NCI-H226 (cell line): ENCODE results near the gene ENOX1.
"Not testable (repeated sequence)": the region's sequence is repeated elsewhere in the genome, so short reads cannot be mapped to it uniquely, and the experiment has no call there.

Source experiments
- DNase-seq: peaks from one replicate; pipeline ENCODE4 v3.0.0-alpha.2; 2015

ENOX1 gene

DNA sequence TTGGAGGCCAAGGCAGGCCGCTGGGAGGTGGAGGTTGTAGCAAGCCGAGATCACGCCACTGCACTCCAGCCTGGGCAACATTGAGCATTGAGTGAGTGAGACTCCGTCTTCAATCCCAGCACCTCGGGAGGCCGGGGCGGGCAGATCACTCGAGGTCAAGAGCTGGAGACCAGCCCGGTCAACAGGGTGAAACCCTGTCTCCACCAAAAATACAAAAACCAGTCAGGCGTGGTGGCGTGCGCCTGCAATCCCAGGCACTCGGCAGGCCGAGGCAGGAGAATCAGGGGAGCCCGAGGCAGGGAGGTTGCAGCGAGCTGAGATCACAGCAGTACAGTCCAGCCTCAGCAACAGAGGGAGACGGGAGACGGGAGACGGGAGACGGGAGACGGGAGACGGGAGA is 369.9 kb downstream of the ENOX1 start:
- DNase-seq: not testable (repeated sequence)

DNA sequence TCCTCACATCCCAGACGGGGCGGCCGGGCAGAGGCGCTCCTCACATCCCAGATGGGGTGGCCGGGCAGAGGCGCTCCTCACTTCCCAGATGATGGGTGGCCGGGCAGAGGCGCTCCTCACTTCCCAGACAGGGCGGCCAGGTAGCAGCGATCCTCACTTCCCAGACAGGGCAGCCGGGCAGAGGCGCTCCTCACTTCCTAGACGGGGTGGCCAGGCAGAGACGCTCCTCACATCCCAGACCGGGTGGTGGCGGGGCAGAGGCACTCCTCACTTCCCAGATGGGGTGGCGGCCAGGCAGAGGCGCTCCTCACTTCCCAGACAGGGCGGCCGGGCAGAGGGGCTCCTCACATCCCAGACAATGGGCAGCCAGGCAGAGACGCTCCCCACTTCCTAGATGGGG is 370.4 kb downstream of the ENOX1 start:
- not testable (repeated sequence) for DNase-seq

- DNase-seq: not testable (repeated sequence)
Observed at GRCh38 chr13:43415903-43416391, 370.8 kb downstream of the ENOX1 start.

GRCh38 chr13:43414111-43414510 is 372.7 kb downstream of the ENOX1 start:
- DNase-seq: no peak

DNA sequence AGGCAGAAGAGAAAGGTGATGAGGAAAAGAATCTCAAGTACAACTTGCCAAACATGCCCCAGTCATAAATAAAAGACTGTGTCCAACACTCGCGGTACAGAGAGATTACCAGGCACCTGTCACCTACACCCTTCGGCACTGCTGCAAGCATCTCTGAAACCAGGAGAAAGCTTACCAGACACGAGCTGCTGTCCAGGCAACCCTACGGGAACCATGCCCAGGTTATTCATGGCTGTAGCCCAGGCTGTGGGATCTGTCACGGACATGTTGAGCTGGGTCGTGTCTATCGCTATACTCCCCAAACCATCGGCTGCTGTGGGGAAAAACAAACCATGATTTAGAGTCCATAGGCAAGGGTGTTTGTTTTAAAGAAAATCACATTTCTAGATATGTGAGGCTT is 375.0 kb downstream of the ENOX1 start:
- no peak for DNase-seq

GRCh38 chr13:43411211-43411610 is 375.6 kb downstream of the ENOX1 start:
- no peak for DNase-seq

- no peak for DNase-seq
Observed at GRCh38 chr13:43408274-43408673, 378.5 kb downstream of the ENOX1 start.

DNA sequence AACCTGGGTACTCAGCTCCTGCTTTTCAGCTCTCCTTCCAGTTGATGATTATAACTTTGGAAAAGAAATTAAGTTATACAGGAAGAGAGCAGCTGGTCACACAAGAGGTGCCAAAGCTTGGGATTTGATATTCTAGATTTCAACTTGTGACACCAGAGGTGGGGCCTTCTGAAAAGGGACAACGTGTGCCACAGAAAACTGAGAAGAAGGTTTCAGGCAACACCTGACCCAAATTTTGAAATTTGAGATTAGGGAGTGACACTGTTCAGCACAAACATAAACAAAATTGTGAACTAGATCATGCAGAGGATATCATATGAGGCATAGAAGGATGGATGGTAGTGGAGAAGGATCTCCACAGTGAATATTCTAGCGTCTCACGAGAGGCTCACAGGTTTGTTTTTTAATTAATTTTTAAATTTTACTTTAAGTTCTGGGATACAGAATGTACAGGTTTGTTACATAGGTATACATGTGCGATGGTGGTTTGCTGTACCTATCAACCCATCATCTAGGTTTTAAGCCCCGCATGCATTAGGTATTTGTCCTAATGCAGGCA is 379.7 kb downstream of the ENOX1 start:
- no peak for DNase-seq

GRCh38 chr13:43405457-43405856 is 381.3 kb downstream of the ENOX1 start:
- DNase-seq: peak; percentile 94

DNA sequence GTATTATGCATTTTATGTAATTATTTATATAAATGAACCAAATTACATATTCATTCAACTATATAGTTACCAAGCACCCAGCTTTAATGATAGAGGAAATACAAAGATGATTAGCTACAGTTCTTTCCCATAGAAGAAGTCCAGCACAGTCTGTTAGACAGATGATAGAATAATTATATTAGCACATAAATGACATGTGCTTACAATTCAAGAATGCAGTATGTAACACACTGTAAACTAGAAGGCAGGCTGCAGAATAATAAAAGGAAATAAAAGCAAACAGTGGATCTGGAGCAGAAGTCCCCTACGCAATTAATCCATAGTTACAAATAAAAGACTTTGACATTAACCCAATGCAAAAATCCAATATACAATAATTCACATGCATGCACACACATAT is 384.4 kb downstream of the ENOX1 start:
- DNase-seq: no peak

DNA sequence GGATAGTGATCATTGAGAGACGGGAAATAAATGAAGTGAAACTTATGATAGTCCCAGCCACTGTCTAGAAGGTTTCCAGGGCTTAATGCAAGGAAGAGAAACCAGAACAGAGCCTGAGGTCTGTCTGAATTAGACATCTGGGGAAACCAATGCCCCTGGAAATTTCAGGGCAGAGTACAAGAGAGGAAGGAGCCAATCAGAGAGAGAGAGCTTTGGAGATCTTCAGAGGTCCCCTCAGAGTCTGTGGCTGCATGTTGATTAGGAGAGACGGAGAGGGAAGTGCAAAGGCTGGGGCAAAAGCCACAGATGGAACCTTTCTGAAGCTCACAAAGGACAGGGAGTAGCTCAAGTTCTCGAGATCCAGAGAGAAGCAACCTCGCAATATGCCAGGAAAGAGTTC is 385.4 kb downstream of the ENOX1 start:
- DNase-seq: no peak

DNA sequence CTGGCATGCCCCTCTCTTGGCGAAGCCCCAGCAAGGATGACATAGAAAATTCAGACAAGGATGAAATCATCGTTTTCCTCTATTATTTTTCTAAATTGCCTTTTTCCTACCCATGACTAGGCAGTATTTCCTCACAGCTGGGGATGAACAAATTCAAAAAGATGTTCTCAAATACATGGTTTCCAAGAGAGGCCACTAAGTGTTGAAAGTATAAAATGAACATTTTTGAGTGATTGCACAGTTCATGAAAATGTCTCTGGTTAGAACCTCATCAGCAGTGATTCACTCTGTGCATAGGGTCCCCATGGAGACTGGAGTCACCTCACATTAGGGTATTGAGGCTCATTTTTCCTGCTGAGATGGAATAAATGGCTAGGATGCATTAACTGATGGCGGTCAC is 389.7 kb downstream of the ENOX1 start:
- no peak for DNase-seq

DNA sequence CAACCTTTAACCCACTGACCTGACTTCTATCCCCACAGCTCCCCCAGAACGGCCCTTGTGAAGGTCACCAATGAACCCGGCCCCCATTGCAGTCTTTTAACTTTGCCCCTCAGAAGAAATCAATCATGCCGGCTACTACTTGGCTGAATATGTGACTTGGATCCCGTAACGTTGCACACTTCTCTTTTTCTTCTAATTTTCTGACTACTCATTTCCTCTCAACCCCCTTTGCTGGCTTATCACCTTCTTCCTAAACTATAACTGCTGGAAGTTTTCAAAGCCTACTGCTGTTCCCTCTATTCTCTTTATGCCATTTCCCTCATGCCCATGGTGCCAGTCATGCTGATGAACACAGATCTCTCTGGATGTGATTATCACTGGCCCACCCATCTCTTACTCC is 395.7 kb downstream of the ENOX1 start:
- DNase-seq: no peak

GRCh38 chr13:43390619-43391018 is 396.2 kb downstream of the ENOX1 start:
- no peak for DNase-seq

GRCh38 chr13:43389983-43390382 is 396.8 kb downstream of the ENOX1 start:
- no peak for DNase-seq

- DNase-seq: no peak
Observed at GRCh38 chr13:43389573-43389972, 397.2 kb downstream of the ENOX1 start.

GRCh38 chr13:43388282-43389034 is 398.3 kb downstream of the ENOX1 start:
- DNase-seq: no peak

DNA sequence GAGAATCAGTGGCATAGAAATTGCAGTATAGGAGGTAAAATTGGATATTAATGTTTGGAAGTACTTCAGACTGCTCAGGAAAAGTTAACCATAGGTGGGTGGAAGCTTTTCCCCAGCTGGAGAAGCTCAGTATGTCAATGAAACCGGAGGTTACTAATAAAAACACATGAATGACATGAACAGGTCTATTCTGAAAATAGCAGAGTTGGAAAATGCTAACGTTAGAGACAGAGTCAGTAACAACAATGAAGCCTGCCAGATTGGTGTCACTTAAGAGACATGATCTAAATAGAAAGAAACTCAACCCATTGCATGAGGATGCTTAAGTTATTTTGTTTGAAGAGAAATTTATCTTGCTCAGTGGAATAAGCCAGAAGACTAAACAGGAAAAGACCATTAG is 398.9 kb downstream of the ENOX1 start:
- no peak for DNase-seq

DNA sequence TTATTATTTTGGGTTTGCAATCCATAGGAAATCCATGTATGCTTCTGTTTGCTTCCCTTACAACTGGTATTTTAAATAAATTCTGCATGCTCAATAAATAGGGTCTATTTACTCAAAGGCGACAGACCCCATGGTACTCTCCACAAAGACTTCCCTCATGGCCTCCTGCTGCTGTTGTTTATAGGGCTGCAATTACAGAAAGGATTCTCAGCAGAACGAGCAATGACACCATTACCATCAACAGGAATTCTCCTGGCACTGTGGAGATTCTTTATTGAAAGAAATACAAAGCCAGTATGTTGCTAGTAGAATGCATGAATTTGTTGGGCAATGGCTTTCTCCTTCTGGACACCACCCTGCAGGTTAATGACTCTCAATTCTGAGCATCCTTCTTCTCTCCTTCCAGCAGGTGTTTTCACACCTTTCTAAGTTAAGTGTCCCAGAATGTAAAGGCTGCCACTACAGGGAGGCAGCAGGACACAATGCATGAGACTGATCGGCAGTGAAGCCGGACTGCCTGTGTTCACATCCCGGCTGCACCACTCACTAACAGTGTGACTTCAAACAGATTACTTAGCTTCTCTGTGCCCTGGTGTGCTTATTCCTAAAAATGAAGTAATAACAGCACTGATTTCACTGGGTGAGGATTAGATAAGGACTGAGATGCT is 403.1 kb downstream of the ENOX1 start:
- no peak for DNase-seq

- DNase-seq: no peak
Observed at GRCh38 chr13:43379738-43380137, 407.0 kb downstream of the ENOX1 start.

DNA sequence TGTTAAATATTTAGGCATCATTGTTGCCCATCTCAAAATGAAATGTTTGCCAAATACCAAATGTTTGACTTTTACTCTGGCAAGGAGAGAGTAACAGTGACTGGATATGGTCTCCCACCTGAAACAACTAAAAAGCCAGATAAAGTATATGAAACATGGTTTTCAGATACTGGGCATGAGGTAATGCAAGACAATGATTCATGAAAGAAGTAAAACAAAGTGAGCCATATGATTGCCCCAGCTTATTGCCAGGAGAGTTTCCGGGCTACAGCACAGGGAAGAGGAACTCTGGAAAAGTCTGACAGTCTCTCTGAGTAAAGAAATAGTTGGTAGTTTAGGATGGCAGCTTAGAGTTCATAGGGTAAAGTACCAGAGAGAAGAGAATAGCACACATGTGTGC is 408.8 kb downstream of the ENOX1 start:
- peak; percentile 94 for DNase-seq

DNA sequence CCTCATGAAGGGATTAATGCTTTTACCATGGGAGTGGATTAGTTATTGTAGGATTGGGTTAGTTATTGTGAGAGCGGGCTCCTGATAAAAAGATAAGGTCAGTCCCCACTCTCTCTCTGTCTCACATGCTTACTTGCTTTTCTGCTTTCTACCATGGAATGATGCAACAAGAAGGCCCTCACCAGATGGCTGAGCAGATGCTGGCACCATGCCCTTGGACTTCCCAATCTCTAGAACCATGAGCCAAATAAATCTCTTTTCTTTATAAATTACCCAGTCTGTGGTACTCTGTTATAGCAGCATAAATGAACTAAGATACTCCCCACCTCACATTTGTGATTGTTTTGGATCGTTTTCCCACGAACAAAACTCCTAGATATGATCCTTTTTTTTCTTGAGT is 409.6 kb downstream of the ENOX1 start:
- peak; percentile 6 for DNase-seq

DNA sequence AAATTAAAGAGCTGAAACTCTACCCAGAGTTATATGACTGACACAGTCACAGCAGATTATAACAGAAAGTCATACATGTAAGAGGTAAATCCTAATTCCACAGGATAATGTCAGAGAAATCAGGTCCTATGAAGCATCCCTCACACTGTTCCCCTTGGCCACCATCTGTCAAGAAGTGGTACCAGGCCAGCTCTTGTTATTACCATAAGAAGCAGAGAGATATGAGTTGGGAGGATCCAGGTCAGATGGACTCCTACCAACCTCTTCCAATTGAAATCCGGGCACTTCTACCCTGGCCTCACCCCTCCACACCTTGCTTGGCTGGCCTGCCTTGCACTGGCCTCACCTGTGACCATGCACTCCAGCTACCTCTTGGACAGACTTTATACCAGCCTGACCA is 410.2 kb downstream of the ENOX1 start:
- DNase-seq: no peak

DNA sequence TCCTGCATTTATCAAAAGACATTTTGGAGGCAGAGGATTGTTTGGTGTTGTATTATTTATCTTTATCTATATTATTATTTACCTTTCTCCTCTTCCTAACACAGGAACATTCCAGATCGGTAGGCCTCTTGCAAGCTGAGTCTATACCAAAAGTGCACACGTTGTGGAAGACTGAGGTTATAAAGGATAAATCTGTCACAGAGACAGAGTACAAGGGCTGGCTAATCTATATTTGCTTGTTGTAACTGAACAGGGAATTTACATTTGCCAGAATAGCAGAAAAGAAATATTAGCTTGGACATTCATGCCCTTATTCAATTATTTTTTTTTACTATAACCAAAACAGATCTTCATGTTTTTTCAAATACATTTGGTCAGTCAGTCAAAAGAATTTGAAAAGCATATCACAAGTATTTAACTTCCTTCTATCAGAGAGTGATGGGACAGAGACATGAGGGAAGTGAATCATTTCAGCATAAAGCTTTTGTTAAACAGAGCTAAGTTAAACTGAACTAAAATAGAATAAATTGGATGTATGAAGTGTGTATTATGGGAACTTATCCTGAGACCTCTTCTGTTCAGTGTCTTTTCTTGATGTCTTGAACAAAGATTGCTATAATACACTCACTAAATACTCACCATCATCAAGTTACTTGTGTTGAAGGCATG is 410.8 kb downstream of the ENOX1 start:
- no peak for DNase-seq
